Stimulated activated CD4-positive, alpha-beta T cell treated with anti-CD3 and anti-CD28 coated beads, Interleukin-1b, Interleukin-23, amount 100 ng/mL, for 24 hours (primary cell): Measurements from ENCODE around the gene RBM44.

Experiments used
- DNase-seq, 4 experiments: peaks; one replicate each; pipeline ENCODE4 v3.0.0-alpha.2; 2020; ENCODE audit warnings: low read depth in 4 of 4, low spot score in 1 of 4

The RBM44 gene

DNA sequence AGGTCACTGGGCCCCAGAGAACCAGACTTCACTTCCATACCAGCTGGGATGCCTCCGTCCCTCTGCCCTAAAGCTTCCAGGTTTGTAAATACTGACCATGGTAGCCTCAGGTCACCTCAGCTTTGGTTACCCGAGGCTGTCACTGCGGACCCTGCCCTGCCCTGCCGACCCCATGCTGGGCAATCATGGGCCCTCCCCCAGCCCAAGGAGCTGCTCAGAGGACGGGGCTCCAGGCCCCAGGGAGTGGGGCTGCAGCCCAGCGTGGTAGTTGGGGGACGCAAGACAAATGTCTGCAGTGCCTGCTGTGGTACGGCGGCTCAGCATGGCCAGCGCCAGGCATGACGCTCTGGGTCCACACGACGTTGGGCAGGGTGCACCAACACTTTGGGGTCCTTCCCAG lies 86.1 kb downstream of the RBM44 start:
- DNase-seq, result no peak

DNA sequence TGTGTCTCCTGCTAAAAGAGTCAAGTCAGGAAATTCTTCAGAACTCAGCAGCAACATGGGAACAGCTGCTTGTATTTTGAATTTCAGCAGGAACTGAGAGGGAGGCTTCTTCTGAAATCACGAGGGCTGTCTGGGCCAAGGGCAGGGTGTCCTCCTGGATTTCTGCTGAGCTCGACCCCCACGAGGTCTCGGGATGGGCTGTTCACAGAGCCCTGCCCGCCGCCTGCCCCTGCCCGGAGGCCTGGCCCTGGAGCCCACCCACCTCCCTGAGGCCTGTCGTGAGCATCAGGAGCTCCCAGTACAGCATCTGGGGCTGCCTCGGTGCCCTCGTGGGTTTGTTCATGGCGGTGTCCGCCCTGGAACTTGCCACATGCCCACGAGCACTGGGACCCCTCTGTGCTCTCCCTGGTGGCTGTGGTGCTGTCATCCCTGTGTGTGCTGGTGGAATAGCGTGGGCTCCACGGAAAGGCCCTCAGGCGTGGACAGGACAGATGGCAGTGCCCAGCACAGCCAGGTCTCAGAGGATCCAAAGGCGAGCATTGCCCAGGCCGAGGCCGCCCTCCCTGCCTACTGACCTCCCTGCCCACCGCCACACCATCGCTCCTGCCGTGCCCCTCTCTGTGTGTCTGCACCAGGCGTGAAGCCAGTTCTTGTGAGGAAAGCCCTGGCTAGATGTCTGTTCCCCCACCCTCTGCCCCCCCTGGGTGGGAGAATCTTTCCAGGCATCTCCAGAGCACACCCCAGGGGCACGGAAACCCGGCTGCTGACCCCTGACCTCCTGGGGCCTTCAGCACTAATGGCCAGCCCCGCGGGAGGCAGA lies 86.7 kb downstream of the RBM44 start:
- DNase-seq, result no peak

DNA sequence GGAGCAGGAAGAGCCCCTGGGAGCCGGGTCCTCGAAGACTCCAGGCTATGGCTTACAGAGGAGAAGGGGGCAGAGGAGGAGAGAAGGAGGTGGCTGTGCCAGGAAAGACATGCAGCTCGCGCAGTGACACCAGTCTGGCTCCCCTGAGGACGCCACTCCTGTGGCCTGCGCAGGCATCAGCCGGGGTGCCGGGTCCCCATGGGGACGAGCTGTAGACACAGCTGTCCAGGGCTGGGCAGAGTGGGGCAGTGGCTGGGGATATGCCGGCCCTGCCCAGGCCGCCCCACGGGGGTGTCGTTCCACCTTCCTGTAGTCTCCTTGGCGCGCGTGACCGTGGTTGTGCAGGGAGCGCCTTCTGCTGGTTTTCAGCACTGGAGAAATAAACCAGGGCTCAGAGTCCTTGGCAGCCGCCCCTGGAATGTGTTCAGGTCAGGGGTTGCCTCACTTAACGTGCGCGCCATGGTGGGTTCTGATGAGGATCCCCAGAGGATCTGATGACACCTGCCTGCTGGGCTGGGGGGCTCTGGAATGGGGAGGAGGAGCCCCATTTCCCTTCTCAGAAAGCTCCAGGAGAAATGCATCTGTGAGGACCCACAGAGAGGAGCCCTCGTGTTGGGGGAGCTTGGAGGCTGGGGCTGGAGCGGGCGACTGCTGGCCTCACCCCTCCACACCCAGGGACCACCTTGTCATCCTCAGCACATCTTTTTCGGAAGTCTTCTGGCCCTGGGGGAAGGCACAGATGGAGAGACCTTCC lies 87.5 kb downstream of the RBM44 start:
- DNase-seq, result no peak

GRCh38 chr2:237886685-237887481 lies 88.3 kb downstream of the RBM44 start:
- DNase-seq, result no peak

- DNase-seq, result no peak
Observed at GRCh38 chr2:237888389-237888788, 89.8 kb downstream of the RBM44 start.

- DNase-seq, result no peak
Observed at GRCh38 chr2:237889016-237889415, 90.4 kb downstream of the RBM44 start.

- no peak for DNase-seq
Observed at GRCh38 chr2:237889811-237890210, 91.2 kb downstream of the RBM44 start.
